IMR-90 (cell line): ENCODE data around the gene NES. TPM values are rescaled to one million over a fixed set of nuclear protein-coding genes. Genes with fewer than 3 reads are reported as not detected.
A peak's percentile ranks its signal among the peaks of the same experiment; 100 is the strongest.

Experiments used
- ATAC-seq: fragments of 200-7000 bp; cut with Tn5 transposase; 2 replicates; pipeline ENCODE4 v1.9.1; 2020; ENCODE audit warnings: low read depth, mild to moderate bottlenecking, moderate library complexity
- BruUV-seq: library from RNA; stranded (reverse); fragments of 400-500 nt; replicated peaks from 2 replicates; lab custom pipeline; 2021; lab: Mats Ljungman, UMichigan
- CTCF ChIA-PET: fragments of 300-600 bp; formaldehyde crosslinking; extraction: SDS; loops from one replicate; lab custom pipeline; 2021; ENCODE audit warnings: antibody characterized with exemption; lab: Yijun Ruan, JAX
- POLR2A ChIA-PET: fragments of 300-600 bp; sonication (Branson Sonifier 250); formaldehyde crosslinking; loops from one replicate; lab custom pipeline; 2022; ENCODE audit warnings: antibody characterized with exemption; ENCODE audit not compliant: unreplicated experiment; lab: Charles Lee
- DNase-seq: peaks from one replicate; pipeline ENCODE4 v3.0.0; 2013
- H2AFZ ChIP-seq: replicated peaks from 2 replicates; pipeline ENCODE3; 2013; ENCODE audit warnings: low read length, mild to moderate bottlenecking; ENCODE audit not compliant: poor library complexity
- H2AK5ac ChIP-seq: 2 replicates; pipeline ENCODE4 v1.6.1; 2013; ENCODE audit warnings: low read depth, low read length, inconsistent platforms
- H2AK9ac ChIP-seq: replicated peaks from 2 replicates; pipeline ENCODE3; 2013; ENCODE audit warnings: mild to moderate bottlenecking, low read depth, low read length, moderate library complexity; ENCODE audit not compliant: poor library complexity
- H2BK120ac ChIP-seq: 2 replicates; pipeline ENCODE4 v1.6.1; 2013; ENCODE audit warnings: low read depth, low read length, inconsistent platforms
- H2BK15ac ChIP-seq: 3 replicates; pipeline ENCODE4 v1.6.1; 2013; ENCODE audit warnings: low read depth, low read length, inconsistent platforms
- H2BK20ac ChIP-seq: 2 replicates; pipeline ENCODE4 v1.6.1; 2013; ENCODE audit warnings: low read depth, mild to moderate bottlenecking, inconsistent platforms, low read length, moderate library complexity
- H2BK5ac ChIP-seq: 2 replicates; pipeline ENCODE4 v1.6.1; 2013; ENCODE audit warnings: mild to moderate bottlenecking, low read depth, low read length, inconsistent platforms; ENCODE audit not compliant: poor library complexity, severe bottlenecking
- H3K14ac ChIP-seq: replicated peaks from 2 replicates; pipeline ENCODE4 v1.6.1; 2013; ENCODE audit warnings: low read depth, low read length, inconsistent platforms
- H3K18ac ChIP-seq: 2 replicates; pipeline ENCODE4 v1.6.1; 2013; ENCODE audit warnings: low read depth, low read length, control low read depth
- H3K23ac ChIP-seq: 2 replicates; pipeline ENCODE4 v1.6.1; 2013; ENCODE audit warnings: low read depth, low read length, inconsistent platforms
- H3K27ac ChIP-seq: 2 replicates; pipeline ENCODE4 v1.5.1; 2013; ENCODE audit warnings: mild to moderate bottlenecking, control low read depth, low read length; ENCODE audit not compliant: insufficient read depth
- H3K27me3 ChIP-seq: 2 replicates; pipeline ENCODE4 v1.6.1; 2013; ENCODE audit warnings: low read length; ENCODE audit not compliant: control insufficient read depth, insufficient read depth
- H3K36me3 ChIP-seq: 2 replicates; pipeline ENCODE4 v1.6.1; 2013; ENCODE audit warnings: low read length, mixed read lengths; ENCODE audit not compliant: control insufficient read depth, insufficient read depth
- H3K4ac ChIP-seq: 2 replicates; pipeline ENCODE4 v1.6.1; 2013; ENCODE audit warnings: low read depth, low read length, inconsistent platforms
- H3K4me1 ChIP-seq: 2 replicates; pipeline ENCODE4 v1.6.1; 2013; ENCODE audit warnings: low read length, mixed read lengths; ENCODE audit not compliant: control insufficient read depth, insufficient read depth
- H3K4me2 ChIP-seq: 2 replicates; pipeline ENCODE4 v1.6.1; 2013; ENCODE audit warnings: low read depth, mild to moderate bottlenecking, control low read depth, low read length, moderate library complexity
- H3K4me3 ChIP-seq: 2 replicates; pipeline ENCODE4 v1.5.1; 2013; ENCODE audit warnings: low read depth, mild to moderate bottlenecking, control low read depth, low read length, moderate library complexity; ENCODE audit not compliant: insufficient read depth
- H3K56ac ChIP-seq: 2 replicates; pipeline ENCODE4 v1.6.1; 2013; ENCODE audit warnings: low read length, inconsistent platforms; ENCODE audit not compliant: insufficient read depth; ENCODE audit errors: extremely low read depth
- H3K79me1 ChIP-seq, 2 experiments: 2 replicates each; pipeline ENCODE4 v1.6.1; 2013; ENCODE audit warnings: low read length in 2 of 2, inconsistent platforms in 1 of 2, low read depth in 1 of 2
- H3K9ac ChIP-seq: 2 replicates; pipeline ENCODE4 v1.6.1; 2013; ENCODE audit warnings: low read depth, low read length, control low read depth
- H3K9me1 ChIP-seq: 2 replicates; pipeline ENCODE4 v1.6.1; 2013; ENCODE audit warnings: low read length, inconsistent platforms; ENCODE audit not compliant: insufficient read depth
- H3K9me3 ChIP-seq: 2 replicates; pipeline ENCODE4 v1.6.1; 2013; ENCODE audit warnings: low read length; ENCODE audit not compliant: control insufficient read depth, insufficient read depth
- H4K20me1 ChIP-seq: 2 replicates; pipeline ENCODE4 v1.6.1; 2013; ENCODE audit warnings: low read length, inconsistent platforms; ENCODE audit not compliant: insufficient read depth
- H4K5ac ChIP-seq: 2 replicates; pipeline ENCODE4 v1.6.1; 2013; ENCODE audit warnings: mild to moderate bottlenecking, low read depth, low read length, control low read depth
- H4K8ac ChIP-seq, 2 experiments: 2 replicates each; pipeline ENCODE4 v1.6.1; 2013; ENCODE audit warnings: low read depth in 2 of 2, low read length in 2 of 2, control low read depth in 1 of 2, inconsistent platforms in 1 of 2
- H4K91ac ChIP-seq: 2 replicates; pipeline ENCODE4 v1.6.1; 2013; ENCODE audit warnings: low read depth, low read length, inconsistent platforms; ENCODE audit not compliant: insufficient read depth
- BHLHE40 ChIP-seq: fragments of 150-350 bp; IDR thresholded peaks from 2 replicates; pipeline ENCODE4 v1.6.1; 2016; ENCODE audit warnings: mild to moderate bottlenecking, low read depth, low read length
- CEBPB ChIP-seq: IDR thresholded peaks from 2 replicates; pipeline ENCODE4 v1.6.1; 2012; ENCODE audit warnings: low read depth, low read length, improper control_type of control experiment
- CHD1 ChIP-seq: IDR thresholded peaks from 2 replicates; pipeline ENCODE4 v1.6.1; 2012; ENCODE audit warnings: low read depth, low read length, improper control_type of control experiment
- FOS ChIP-seq: fragments of 150-350 bp; IDR thresholded peaks from 2 replicates; pipeline ENCODE4 v1.6.1; 2016; ENCODE audit warnings: low read depth, low read length
- MAFK ChIP-seq: IDR thresholded peaks from 2 replicates; pipeline ENCODE4 v1.6.1; 2012; ENCODE audit warnings: low read depth, low read length, improper control_type of control experiment
- MAZ ChIP-seq: IDR thresholded peaks from 2 replicates; pipeline ENCODE4 v1.6.1; 2012; ENCODE audit warnings: low read depth, mild to moderate bottlenecking, low read length, improper control_type of control experiment, moderate library complexity, borderline replicate concordance
- MXI1 ChIP-seq: IDR thresholded peaks from 2 replicates; pipeline ENCODE4 v1.6.1; 2012; ENCODE audit warnings: low read depth, mild to moderate bottlenecking, low read length, moderate library complexity, borderline replicate concordance
- NFE2L2 ChIP-seq: fragments of 150-350 bp; IDR thresholded peaks from 2 replicates; pipeline ENCODE4 v1.6.1; 2016; ENCODE audit warnings: low read depth, mild to moderate bottlenecking, low read length
- POLR2A ChIP-seq: IDR thresholded peaks from 2 replicates; pipeline ENCODE4 v1.6.1; 2012; ENCODE audit warnings: mild to moderate bottlenecking, low read depth, low read length
- RAD21 ChIP-seq: IDR thresholded peaks from 2 replicates; pipeline ENCODE4 v1.6.1; 2012; ENCODE audit warnings: low read length, improper control_type of control experiment
- RCOR1 ChIP-seq: IDR thresholded peaks from 2 replicates; pipeline ENCODE4 v1.6.1; 2012; ENCODE audit warnings: mild to moderate bottlenecking, low read length, improper control_type of control experiment; ENCODE audit not compliant: insufficient replicate concordance
- RFX5 ChIP-seq: IDR thresholded peaks from 2 replicates; pipeline ENCODE4 v1.8.0; 2012; ENCODE audit warnings: low read depth, mild to moderate bottlenecking, low read length, moderate library complexity
- SMC3 ChIP-seq: fragments of 150-350 bp; IDR thresholded peaks from 2 replicates; pipeline ENCODE4 v1.6.1; 2016; ENCODE audit warnings: low read depth, mild to moderate bottlenecking, antibody characterized with exemption, low read length, moderate library complexity
- WGBS, 2 experiments: methylation state at CpG; one replicate each; pipeline versions ENCODE4 v1.1.5 to v1.1.7; 2013; ENCODE audit warnings: missing lambda C conversion rate in 2 of 2; ENCODE audit not compliant: insufficient read length in 1 of 2; ENCODE audit errors: extremely low coverage in 2 of 2; 5-methylcytosine and 5-hydroxymethylcytosine counted together
- dilution Hi-C: fragments of 300-500 bp; cut with HindIII; formaldehyde crosslinking; loops from one replicate; pipeline ENCODE4 v1.14.3; 2018; ENCODE audit warnings: low sequenced_read_pairs; ENCODE audit not compliant: unreplicated experiment
- in situ Hi-C: fragments of 300-500 bp; cut with MboI; formaldehyde crosslinking; loops from 3 replicates; pipeline ENCODE4 v1.14.3; 2019; ENCODE audit warnings: low sequenced_read_pairs, inconsistent platforms, mixed read lengths
- intact Hi-C: fragments of 100-400 bp; cut with micrococcal nuclease; formaldehyde crosslinking; loops from 2 replicates; pipeline ENCODE4 v1.10.0; 2022
- polyA plus RNA-seq, 3 experiments: library from polyadenylated mRNA; depleted of rRNA; stranded (reverse); fragments of >200 nt; gene quantifications; 2 replicates each; pipeline ENCODE4 v1.2.3, GENCODE V29; 2012; ENCODE audit warnings: low replicate concordance in 1 of 3
- total RNA-seq: library from RNA; depleted of rRNA; stranded (reverse); fragments of >200 nt; gene quantifications from 2 replicates; pipeline ENCODE4 v1.2.3, GENCODE V29; 2012
- TF ChIP-seq, protein P1 (sequence below): fragments of 150-350 bp; IDR thresholded peaks from 2 replicates; pipeline ENCODE4 v1.6.1; 2017; ENCODE audit warnings: mild to moderate bottlenecking, antibody characterized with exemption, low read length, low read depth
- TF ChIP-seq, protein P2 (sequence below): conservative IDR thresholded peaks from 2 replicates; pipeline ENCODE4 v1.5.1; 2012; ENCODE audit warnings: mild to moderate bottlenecking, low read depth, low read length, improper control_type of control experiment

NES gene
- total and polyA plus RNA-seq, 2 of the 4 experiments (the other 2 are of a cell fraction): 25.3 to 40.1 TPM

DNA sequence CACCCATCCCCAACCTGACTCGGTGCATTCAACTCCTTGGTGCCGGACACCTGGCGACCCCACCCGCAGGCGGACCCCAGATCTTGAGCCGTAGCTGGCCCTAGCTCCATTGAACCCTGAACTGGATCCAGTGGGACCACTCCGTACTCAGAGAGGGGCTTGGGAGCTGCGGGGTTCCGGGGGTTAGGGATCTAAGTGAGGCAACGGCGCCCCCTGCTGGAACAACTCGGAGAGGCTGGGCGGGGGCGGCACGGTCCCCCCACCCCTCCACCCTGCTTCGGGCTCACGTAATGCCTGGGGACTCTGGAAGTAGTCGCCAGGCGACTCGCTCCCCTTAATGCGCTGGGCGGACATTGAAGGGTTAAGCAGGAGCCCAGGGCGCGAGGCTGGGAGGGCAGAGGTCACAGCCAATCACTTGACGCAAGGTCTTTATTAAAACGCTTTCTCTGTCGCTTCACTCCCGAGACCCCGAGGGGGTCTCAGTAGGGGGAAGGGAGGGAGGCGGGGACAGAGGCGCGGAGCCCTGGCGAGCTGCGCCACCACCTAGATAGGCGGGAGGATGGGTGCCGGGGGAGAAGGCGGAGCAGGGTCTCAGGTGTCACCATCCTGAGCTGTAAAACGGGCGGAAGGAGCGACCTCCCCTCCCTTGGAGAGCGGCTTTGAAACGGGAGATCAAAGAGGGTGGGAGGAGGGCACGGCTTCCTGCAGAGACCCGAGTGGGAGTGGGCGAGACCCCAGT is 28.9 kb upstream of the NES start:
- peak overlapping the region; percentile 47; the same call in 1 of the 2 replicates for H3K14ac ChIP-seq
- peaks cover 3% of the 10 kb centered on the region; the same call in 1 of the 2 replicates for H3K9me1 ChIP-seq
- no peaks in the 10 kb centered on the region for H3K79me1 ChIP-seq
- peak overlapping the region; percentile 48; the same call in 1 of the 2 replicates for H3K18ac ChIP-seq
- peak overlapping the region; percentile 81 for H3K4me2 ChIP-seq
- peak overlapping the region; percentile 91 for H2AK5ac ChIP-seq
- peak overlapping the region; percentile 35 for H3K9ac ChIP-seq
- in situ Hi-C loops (no loop called here), intact Hi-C loops (loop anchor here (1.0 kb wide), 1 partner anchor 17 kb away; no protein-coding TSS in a partner anchor), dilution Hi-C loops (no loop called here)
- DNase-seq (peak; percentile 34), ATAC-seq (peak; percentile 24)
- H2BK20ac ChIP-seq: peak overlapping the region; percentile 59
- H3K27me3 ChIP-seq: peaks cover 5% of the 10 kb centered on the region
- peak overlapping the region; percentile 90 for H2AK9ac ChIP-seq
- peak overlapping the region; percentile 77 to 88 for H4K8ac ChIP-seq
- H3K4me1 ChIP-seq: peaks cover 48% of the 10 kb centered on the region
- peak overlapping the region; percentile 81 for H3K4ac ChIP-seq
- H2BK120ac ChIP-seq: peak overlapping the region; percentile 80
- peak overlapping the region; percentile 83; the same call in 2 of the 3 replicates for H2BK15ac ChIP-seq
- peak overlapping the region; percentile 90 for H2AFZ ChIP-seq
- H3K4me3 ChIP-seq: peak overlapping the region; percentile 15; the same call in 1 of the 2 replicates
- H3K36me3 ChIP-seq: no peaks in the 10 kb centered on the region
- H3K56ac ChIP-seq: no peak overlapping the region
- CTCF ChIA-PET: interaction anchor here (0.6 to 6.9 kb wide), 4 partner anchors 16 to 45 kb away, joined by 3 to 54 read pairs (median 4); partner anchors contain the start of gene HDGF
- BruUV-seq: no TSS peak
- H4K91ac ChIP-seq: peak overlapping the region; percentile 78; the same call in 1 of the 2 replicates
- peak overlapping the region; percentile 10; the same call in 1 of the 2 replicates for H3K27ac ChIP-seq
- peak overlapping the region; percentile 73 for H4K5ac ChIP-seq
- no peak overlapping the region for H2BK5ac ChIP-seq
- no peaks in the 10 kb centered on the region for H3K9me3 ChIP-seq
- WGBS, 2 experiments: 1% methylated on average over 10 of the region's 45 CpGs; no CpG with 5 or more reads in 1 of the 2 experiments
- no peaks in the 10 kb centered on the region for H4K20me1 ChIP-seq
- no peak overlapping the region for H3K23ac ChIP-seq
- POLR2A ChIA-PET: no interaction called here
- TF ChIP-seq, protein P1, sequence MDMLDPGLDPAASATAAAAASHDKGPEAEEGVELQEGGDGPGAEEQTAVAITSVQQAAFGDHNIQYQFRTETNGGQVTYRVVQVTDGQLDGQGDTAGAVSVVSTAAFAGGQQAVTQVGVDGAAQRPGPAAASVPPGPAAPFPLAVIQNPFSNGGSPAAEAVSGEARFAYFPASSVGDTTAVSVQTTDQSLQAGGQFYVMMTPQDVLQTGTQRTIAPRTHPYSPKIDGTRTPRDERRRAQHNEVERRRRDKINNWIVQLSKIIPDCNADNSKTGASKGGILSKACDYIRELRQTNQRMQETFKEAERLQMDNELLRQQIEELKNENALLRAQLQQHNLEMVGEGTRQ: no peak
- TF ChIP-seq MAFK: no peak
- no peak for TF ChIP-seq CEBPB
- TF ChIP-seq SMC3: peak; percentile 48
- TF ChIP-seq CHD1: no peak
- TF ChIP-seq RFX5: no peak
- no peak for TF ChIP-seq NFE2L2
- peak; percentile 72; the same call in 1 of the 2 replicates for TF ChIP-seq MAZ
- no peak for TF ChIP-seq RCOR1
- no peak for TF ChIP-seq MXI1
- no peak for TF ChIP-seq POLR2A
- no peak for TF ChIP-seq FOS
- peak; percentile 61 for TF ChIP-seq RAD21
- TF ChIP-seq, protein P2, sequence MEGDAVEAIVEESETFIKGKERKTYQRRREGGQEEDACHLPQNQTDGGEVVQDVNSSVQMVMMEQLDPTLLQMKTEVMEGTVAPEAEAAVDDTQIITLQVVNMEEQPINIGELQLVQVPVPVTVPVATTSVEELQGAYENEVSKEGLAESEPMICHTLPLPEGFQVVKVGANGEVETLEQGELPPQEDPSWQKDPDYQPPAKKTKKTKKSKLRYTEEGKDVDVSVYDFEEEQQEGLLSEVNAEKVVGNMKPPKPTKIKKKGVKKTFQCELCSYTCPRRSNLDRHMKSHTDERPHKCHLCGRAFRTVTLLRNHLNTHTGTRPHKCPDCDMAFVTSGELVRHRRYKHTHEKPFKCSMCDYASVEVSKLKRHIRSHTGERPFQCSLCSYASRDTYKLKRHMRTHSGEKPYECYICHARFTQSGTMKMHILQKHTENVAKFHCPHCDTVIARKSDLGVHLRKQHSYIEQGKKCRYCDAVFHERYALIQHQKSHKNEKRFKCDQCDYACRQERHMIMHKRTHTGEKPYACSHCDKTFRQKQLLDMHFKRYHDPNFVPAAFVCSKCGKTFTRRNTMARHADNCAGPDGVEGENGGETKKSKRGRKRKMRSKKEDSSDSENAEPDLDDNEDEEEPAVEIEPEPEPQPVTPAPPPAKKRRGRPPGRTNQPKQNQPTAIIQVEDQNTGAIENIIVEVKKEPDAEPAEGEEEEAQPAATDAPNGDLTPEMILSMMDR: peak; percentile 69
- TF ChIP-seq BHLHE40: no peak
